COR-L47 (cell line): ENCODE results near the gene ATG2B.

Experiments
- DNase-seq: peaks from one replicate; lab custom pipeline; 2025; lab: John Stamatoyannopoulos, UW

The ATG2B gene

GRCh38 chr14:96271421-96271762 is 91.7 kb downstream of the ATG2B start:
- DNase-seq: no peak

GRCh38 chr14:96270565-96271420 is 92.3 kb downstream of the ATG2B start:
- DNase-seq: no peak

- no peak for DNase-seq
These were observed 93.8 kb downstream of the ATG2B start for GRCh38 chr14:96269359-96269710.

GRCh38 chr14:96268431-96269358 is 94.4 kb downstream of the ATG2B start:
- DNase-seq: no peak

- DNase-seq: no peak
These were observed 95.2 kb downstream of the ATG2B start for GRCh38 chr14:96267916-96268315.

GRCh38 chr14:96267336-96267735 is 95.8 kb downstream of the ATG2B start:
- DNase-seq: peak; percentile 87

GRCh38 chr14:96265383-96266095 is 97.6 kb downstream of the ATG2B start:
- DNase-seq: peak; percentile 60

- DNase-seq: no peak
These were observed 98.3 kb downstream of the ATG2B start for GRCh38 chr14:96264853-96265252.

GRCh38 chr14:96264200-96264553 is 99.0 kb downstream of the ATG2B start:
- DNase-seq: no peak

- DNase-seq: no peak
These were observed 99.6 kb downstream of the ATG2B start for GRCh38 chr14:96263347-96264199.

GRCh38 chr14:96261772-96262655 is 101.1 kb downstream of the ATG2B start:
- peak; percentile 52 for DNase-seq

- peak; percentile 37 for DNase-seq
These were observed 102.1 kb downstream of the ATG2B start for GRCh38 chr14:96261053-96261452.

- no peak for DNase-seq
These were observed 102.8 kb downstream of the ATG2B start for GRCh38 chr14:96260341-96260821.

- no peak for DNase-seq
These were observed 105.2 kb downstream of the ATG2B start for GRCh38 chr14:96257900-96258299.

GRCh38 chr14:96257056-96257455 is 106.1 kb downstream of the ATG2B start:
- no peak for DNase-seq

- no peak for DNase-seq
These were observed 106.7 kb downstream of the ATG2B start for GRCh38 chr14:96256407-96256806.

GRCh38 chr14:96255501-96256366 is 107.4 kb downstream of the ATG2B start, which contains the start of gene BDKRB1:
Gene BDKRB1, plus strand, starts transcription at chr14:96256210. Its CDS starts 7,473 bp downstream, at chr14:96263683.
- no peak for DNase-seq

GRCh38 chr14:96254687-96255086 is 108.5 kb downstream of the ATG2B start:
- no peak for DNase-seq

GRCh38 chr14:96252999-96253539 is 110.1 kb downstream of the ATG2B start:
- no peak for DNase-seq
